ENCODE data around the gene NRTN. TPM values are rescaled to one million over a fixed set of nuclear protein-coding genes. Genes with fewer than 3 reads are reported as not detected.
"Not testable (repeated sequence)": the region's sequence is repeated elsewhere in the genome, so short reads cannot be mapped to it uniquely, and the experiment has no call there.

The NRTN gene
- polyA plus RNA-seq, 1 donor (not counting 4 experiments of a cell fraction or from before 2014, with no cell fraction given), result not detected

GRCh38 chr19:5848621-5849020, 43.8 kb downstream of the NRTN start:
- H3K9me1 ChIP-seq (ENCODE audit: control insufficient read depth, extremely low read depth, insufficient read depth, low read length); dilution Hi-C loops (cut with MboI; ENCODE audit: extremely low pct_ligation_motif_present, low sequenced_read_pairs); H3K9me3 ChIP-seq (ENCODE audit: control insufficient read depth, low read depth, low read length); H3K4me2 ChIP-seq (ENCODE audit: control insufficient read depth, extremely low read depth, insufficient read depth, low read depth, low read length); H3K27ac ChIP-seq (ENCODE audit: control insufficient read depth, insufficient read depth, low read length); H4K20me1 ChIP-seq (ENCODE audit: control insufficient read depth, extremely low read depth, insufficient read depth, low read length); H3K9ac ChIP-seq (ENCODE audit: control insufficient read depth, extremely low read depth, insufficient read depth, low read length); H3K79me2 ChIP-seq (ENCODE audit: control insufficient read depth, insufficient read depth, low read length); H3K36me3 ChIP-seq (ENCODE audit: control insufficient read depth in 2 of 2, extremely low read depth in 1 of 2, insufficient read depth in 2 of 2, low read length in 2 of 2); H3K4me3 ChIP-seq (ENCODE audit: control insufficient read depth in 2 of 3, extremely low read depth in 1 of 3, insufficient read depth in 2 of 3, low read depth in 1 of 3, low read length in 3 of 3); H2AFZ ChIP-seq (ENCODE audit: control insufficient read depth, low read length); FAIRE-seq; H3K27me3 ChIP-seq (ENCODE audit: control insufficient read depth, extremely low read depth, insufficient read depth, low read length); DNase-seq (ENCODE audit: low read depth, low spot score): not testable (repeated sequence)
- H3K4me1 ChIP-seq (ENCODE audit: control insufficient read depth, extremely low read depth, insufficient read depth, low read length), result peaks cover 19% of the 10 kb centered on the region

GRCh38 chr19:5850189-5850588, 45.3 kb downstream of the NRTN start:
- no peak overlapping the region for H3K9ac ChIP-seq (ENCODE audit: control insufficient read depth, extremely low read depth, insufficient read depth, low read length)
- no peaks in the 10 kb centered on the region for H3K9me1 ChIP-seq (ENCODE audit: control insufficient read depth, extremely low read depth, insufficient read depth, low read length)
- no peaks in the 10 kb centered on the region for H3K27me3 ChIP-seq (ENCODE audit: control insufficient read depth, extremely low read depth, insufficient read depth, low read length)
- H3K4me1 ChIP-seq (ENCODE audit: control insufficient read depth, extremely low read depth, insufficient read depth, low read length), result peaks cover 19% of the 10 kb centered on the region
- FAIRE-seq (no peak), DNase-seq (ENCODE audit: low read depth, low spot score) (no peak)
- no peak overlapping the region for H3K27ac ChIP-seq (ENCODE audit: control insufficient read depth, insufficient read depth, low read length)
- no peak for TF ChIP-seq EZH2 (IDR thresholded peaks at IDR 0.05; ENCODE audit: low read length)
- H3K4me2 ChIP-seq (ENCODE audit: control insufficient read depth, extremely low read depth, insufficient read depth, low read depth, low read length), result no peak overlapping the region
- H2AFZ ChIP-seq (ENCODE audit: control insufficient read depth, low read length), result no peak overlapping the region
- H4K20me1 ChIP-seq (ENCODE audit: control insufficient read depth, extremely low read depth, insufficient read depth, low read length), result no peaks in the 10 kb centered on the region
- dilution Hi-C loops (cut with MboI; ENCODE audit: extremely low pct_ligation_motif_present, low sequenced_read_pairs), result no loop called here
- H3K4me3 ChIP-seq (ENCODE audit: control insufficient read depth in 2 of 3, extremely low read depth in 1 of 3, insufficient read depth in 2 of 3, low read depth in 1 of 3, low read length in 3 of 3), result no peak overlapping the region
- H3K79me2 ChIP-seq (ENCODE audit: control insufficient read depth, insufficient read depth, low read length), result no peaks in the 10 kb centered on the region
- no peaks in the 10 kb centered on the region for H3K36me3 ChIP-seq (ENCODE audit: control insufficient read depth in 2 of 2, extremely low read depth in 1 of 2, insufficient read depth in 2 of 2, low read length in 2 of 2)
- H3K9me3 ChIP-seq (ENCODE audit: control insufficient read depth, low read depth, low read length), result no peaks in the 10 kb centered on the region

DNA sequence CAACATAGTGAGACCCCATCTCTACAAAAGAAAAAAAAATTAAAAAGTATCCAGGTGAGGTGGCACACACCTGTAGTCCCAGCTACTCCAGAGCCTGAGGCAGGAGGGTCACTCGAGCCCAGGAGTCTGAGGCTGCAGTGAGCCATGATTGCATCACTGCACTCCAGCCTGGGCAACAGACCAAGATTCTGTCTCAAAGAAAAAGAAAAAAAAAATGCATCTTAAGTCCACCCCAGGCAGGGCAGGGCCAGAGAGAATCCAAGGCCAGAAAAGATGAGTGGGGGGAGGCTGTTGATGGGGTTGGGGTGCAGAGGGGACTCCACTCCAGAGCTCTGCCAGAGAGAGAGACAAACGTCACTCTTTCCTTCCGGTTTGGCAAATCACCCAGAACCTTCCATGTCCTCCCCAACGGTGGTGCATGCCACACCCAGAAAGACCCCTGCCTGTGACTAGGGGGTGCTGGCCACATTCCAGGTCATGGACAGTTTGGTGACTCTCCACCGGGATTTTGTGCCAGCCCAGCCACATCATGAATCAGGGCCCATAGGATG, 46.0 kb downstream of the NRTN start:
- Histone ChIP-seq H2AFZ (ENCODE audit: control insufficient read depth, low read length) (no peak overlapping the region), H4K20me1 (ENCODE audit: control insufficient read depth, extremely low read depth, insufficient read depth, low read length) (no peaks in the 10 kb centered on the region), H3K27ac (ENCODE audit: control insufficient read depth, insufficient read depth, low read length) (peak overlapping the region; percentile 34), H3K79me2 (ENCODE audit: control insufficient read depth, insufficient read depth, low read length) (no peaks in the 10 kb centered on the region), H3K27me3 (ENCODE audit: control insufficient read depth, extremely low read depth, insufficient read depth, low read length) (no peaks in the 10 kb centered on the region), H3K9me3 (ENCODE audit: control insufficient read depth, low read depth, low read length) (no peaks in the 10 kb centered on the region), H3K4me3 (ENCODE audit: control insufficient read depth in 2 of 3, extremely low read depth in 1 of 3, insufficient read depth in 2 of 3, low read depth in 1 of 3, low read length in 3 of 3) (peak overlapping the region in 2 of 3 experiments; percentile 8 to 67), H3K9me1 (ENCODE audit: control insufficient read depth, extremely low read depth, insufficient read depth, low read length) (no peaks in the 10 kb centered on the region), H3K9ac (ENCODE audit: control insufficient read depth, extremely low read depth, insufficient read depth, low read length) (peak overlapping the region; percentile 26), H3K4me2 (ENCODE audit: control insufficient read depth, extremely low read depth, insufficient read depth, low read depth, low read length) (peak overlapping the region; percentile 55), H3K4me1 (ENCODE audit: control insufficient read depth, extremely low read depth, insufficient read depth, low read length) (peaks cover 19% of the 10 kb centered on the region), H3K36me3 (ENCODE audit: control insufficient read depth in 2 of 2, extremely low read depth in 1 of 2, insufficient read depth in 2 of 2, low read length in 2 of 2) (no peaks in the 10 kb centered on the region)
- dilution Hi-C loops (cut with MboI; ENCODE audit: extremely low pct_ligation_motif_present, low sequenced_read_pairs), result no loop called here
- TF ChIP-seq, protein P1, sequence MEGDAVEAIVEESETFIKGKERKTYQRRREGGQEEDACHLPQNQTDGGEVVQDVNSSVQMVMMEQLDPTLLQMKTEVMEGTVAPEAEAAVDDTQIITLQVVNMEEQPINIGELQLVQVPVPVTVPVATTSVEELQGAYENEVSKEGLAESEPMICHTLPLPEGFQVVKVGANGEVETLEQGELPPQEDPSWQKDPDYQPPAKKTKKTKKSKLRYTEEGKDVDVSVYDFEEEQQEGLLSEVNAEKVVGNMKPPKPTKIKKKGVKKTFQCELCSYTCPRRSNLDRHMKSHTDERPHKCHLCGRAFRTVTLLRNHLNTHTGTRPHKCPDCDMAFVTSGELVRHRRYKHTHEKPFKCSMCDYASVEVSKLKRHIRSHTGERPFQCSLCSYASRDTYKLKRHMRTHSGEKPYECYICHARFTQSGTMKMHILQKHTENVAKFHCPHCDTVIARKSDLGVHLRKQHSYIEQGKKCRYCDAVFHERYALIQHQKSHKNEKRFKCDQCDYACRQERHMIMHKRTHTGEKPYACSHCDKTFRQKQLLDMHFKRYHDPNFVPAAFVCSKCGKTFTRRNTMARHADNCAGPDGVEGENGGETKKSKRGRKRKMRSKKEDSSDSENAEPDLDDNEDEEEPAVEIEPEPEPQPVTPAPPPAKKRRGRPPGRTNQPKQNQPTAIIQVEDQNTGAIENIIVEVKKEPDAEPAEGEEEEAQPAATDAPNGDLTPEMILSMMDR (optimal IDR thresholded peaks at IDR 0.05 in 1 of 3, IDR thresholded peaks at IDR 0.05 in 1 of 3, conservative IDR thresholded peaks at IDR 0.05 in 1 of 3; ENCODE audit: extremely low read depth in 1 of 3, insufficient read depth in 2 of 3, low read length in 3 of 3), result no peak
- TF ChIP-seq EZH2 (IDR thresholded peaks at IDR 0.05; ENCODE audit: low read length), result no peak
- FAIRE-seq (no peak), DNase-seq (ENCODE audit: low read depth, low spot score) (no peak)

Measured in keratinocyte (primary cell).